ENCODE measurements around the gene PEX16.
A peak's percentile ranks its signal among the peaks of the same experiment; 100 is the strongest.
"Not testable (repeated sequence)": the region's sequence is repeated elsewhere in the genome, so short reads cannot be mapped to it uniquely, and the experiment has no call there.

The PEX16 gene

GRCh38 chr11:45917286-45917622, 423 bp downstream of the PEX16 start:
- DNase-seq, result no peak

DNA sequence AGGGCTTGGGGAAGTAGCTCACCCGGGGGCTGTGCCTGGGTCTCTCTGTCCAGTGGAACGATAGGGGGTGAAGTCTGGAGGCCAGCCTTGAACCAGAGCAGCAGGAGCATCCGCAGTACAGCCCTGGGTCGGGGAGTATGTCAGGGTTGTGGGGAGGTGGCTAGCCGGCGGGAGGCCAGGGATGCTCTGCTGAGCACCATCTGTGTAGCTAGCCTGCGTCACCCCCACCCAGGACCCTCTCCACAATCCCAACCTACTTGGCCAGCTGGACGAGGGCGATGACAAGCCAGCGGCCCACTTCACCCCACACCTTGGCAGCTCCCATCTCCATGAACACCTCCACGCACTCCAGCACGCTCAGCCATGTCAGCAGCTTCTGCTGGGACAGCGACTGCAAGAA, 2.2 kb downstream of the PEX16 start:
- no peak for DNase-seq

DNA sequence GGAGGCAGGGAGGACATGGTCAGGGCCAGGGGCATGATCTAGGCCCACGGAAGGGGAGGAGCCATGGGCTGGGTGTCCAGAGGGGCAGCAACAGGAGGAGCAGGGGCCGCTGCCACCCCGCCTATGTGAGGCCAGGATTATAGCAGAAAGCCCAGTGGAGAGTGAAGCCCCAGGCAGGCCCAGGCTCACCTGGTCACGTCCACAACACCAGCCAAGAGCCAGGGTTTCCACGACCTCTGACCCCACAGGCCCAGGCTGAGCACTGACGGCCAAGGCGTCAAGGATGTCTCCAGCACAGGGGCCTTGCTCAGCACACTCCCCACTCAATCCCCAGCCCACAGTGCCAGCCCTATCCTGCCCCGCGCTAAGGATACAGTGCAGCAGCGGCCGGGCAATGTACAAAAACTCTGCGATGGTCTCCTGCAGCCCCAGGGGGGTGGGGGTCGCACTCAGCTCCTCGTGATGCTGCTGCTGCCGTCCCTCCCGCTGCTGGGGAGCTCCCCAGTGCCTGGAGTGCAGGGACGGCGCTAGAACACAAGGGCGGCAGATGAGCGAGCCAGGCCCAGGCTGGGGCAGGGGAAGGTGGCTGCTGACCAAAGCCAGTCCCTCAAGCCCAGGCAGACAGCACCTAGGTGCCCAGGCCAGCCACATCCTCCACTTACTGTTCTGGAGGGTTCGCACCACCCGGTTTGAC, 3.6 kb downstream of the PEX16 start:
- DNase-seq, result no peak

DNA sequence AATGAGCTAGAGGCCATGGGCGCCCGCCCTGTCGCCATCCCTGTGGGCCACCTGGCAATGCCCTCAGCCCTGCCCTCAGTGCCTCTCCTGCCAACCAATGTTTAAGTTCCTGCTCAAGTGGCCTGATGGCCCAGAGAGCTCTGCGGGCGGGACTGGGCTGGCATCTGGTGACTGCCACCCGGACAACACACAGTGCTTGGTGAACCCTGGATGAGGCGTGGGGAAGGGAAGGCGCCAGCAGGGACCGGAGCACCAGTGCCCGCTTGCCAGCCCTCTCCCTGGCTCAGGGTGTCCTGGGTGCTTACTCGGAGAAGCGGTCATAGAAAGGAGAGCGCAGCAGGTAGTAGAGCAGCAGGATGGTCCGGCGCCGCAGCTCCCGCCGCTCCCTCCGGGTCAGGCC, 4.2 kb downstream of the PEX16 start:
- DNase-seq, result no peak

GRCh38 chr11:45910623-45911022, 7.1 kb downstream of the PEX16 start:
- no peak for DNase-seq

DNA sequence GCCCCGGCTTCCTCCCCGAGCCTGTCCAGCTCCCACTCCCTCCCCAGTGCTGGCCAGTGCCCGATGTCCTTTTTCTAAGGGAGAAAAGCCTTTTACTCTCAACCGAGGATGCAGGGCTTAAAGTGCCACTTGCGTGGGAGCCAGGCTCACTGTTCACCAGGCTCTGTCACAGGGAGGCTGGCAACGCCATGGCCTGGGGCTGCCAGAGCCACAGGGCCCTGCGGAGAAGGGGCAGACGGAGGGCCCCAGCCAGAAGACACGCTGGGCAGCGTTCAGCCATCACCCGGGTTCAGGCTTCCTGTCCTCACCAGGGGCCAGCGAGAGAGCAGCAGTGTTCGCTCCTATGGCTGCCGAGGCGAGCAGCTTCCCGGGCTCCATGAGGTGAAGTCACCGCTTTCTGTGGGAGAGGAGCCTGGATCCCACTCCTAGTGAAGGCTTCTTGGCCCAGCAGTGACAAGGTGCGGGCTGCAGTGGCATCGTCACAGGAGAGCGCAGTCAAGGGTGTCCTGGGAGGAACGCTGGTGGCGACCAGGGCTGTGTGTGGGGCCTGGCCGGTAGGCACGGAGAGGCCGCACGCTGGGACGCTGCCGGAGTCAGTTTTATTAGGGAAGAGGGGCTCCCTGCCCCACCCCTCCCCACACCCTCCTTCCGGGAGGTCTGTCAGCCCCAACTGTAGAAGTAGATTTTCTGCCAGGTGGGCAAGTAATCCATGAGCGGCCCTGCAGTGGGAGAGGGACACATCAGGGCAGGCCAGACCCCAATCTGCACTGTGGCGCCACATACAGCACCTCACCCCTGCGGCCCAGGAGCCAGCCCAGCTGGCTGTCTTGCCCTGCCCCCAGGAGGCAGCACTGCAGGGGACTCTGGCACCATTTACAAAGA, 7.8 kb downstream of the PEX16 start:
- no peak for DNase-seq

GRCh38 chr11:45907911-45908370, 9.7 kb downstream of the PEX16 start:
- DNase-seq, result no peak

- DNase-seq, result no peak
Measured at GRCh38 chr11:45906965-45907611, 10.6 kb downstream of the PEX16 start, which contains the start of gene FREY1. FREY1 (minus strand) TSS chr11:45907271; CDS start chr11:45907245, 26 bp downstream.

DNA sequence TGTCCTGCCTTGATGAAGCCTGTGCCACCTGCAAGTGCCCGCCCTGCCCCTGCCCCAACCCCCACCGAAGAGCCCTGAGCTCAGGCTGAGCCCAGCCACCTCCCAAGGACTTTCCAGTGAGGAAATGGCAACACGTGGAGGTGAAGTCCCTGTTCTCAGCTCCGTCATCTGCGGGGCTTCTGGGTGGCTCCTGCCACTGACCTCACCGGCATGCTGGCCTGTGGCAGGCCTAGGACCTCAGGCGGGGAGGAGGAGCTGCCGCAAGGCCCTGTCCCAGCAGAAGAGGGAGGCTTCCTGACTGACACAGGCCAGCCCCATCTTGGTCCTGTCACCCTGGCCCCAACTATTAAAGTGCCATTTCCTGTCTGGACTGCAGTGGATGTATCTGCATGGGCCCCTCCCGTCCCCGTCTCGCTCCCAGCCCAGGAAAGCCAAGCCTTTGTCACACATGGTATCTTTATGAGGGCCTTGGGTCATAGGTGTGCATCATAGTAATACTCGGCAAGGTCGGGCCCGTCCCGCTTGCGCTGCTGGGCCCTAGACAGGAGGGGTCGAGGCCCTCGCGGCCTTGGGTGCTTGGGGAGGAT, 11.5 kb downstream of the PEX16 start:
- DNase-seq, result no peak

- not testable (repeated sequence) for DNase-seq
Measured at GRCh38 chr11:45905576-45905975, 12.1 kb downstream of the PEX16 start.

DNA sequence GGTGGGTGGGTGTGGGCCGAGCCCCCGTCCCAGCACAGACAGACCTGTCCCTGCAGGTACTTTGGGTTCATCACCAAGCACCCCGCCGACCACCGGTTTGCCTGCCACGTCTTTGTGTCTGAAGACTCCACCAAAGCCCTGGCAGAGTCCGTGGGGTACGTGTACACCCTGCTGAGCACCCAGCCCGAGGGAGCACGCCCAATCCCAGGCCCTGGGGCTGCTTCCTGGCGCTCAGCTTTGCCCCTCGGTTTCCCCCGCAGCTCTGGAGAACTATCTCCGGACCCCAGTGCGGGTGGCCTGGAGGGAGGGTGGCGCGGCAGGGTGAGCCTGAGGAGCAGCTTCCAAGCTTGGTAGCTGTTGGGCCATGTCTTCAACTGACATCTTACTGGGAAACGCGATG, 12.6 kb downstream of the PEX16 start:
- DNase-seq, result no peak

DNA sequence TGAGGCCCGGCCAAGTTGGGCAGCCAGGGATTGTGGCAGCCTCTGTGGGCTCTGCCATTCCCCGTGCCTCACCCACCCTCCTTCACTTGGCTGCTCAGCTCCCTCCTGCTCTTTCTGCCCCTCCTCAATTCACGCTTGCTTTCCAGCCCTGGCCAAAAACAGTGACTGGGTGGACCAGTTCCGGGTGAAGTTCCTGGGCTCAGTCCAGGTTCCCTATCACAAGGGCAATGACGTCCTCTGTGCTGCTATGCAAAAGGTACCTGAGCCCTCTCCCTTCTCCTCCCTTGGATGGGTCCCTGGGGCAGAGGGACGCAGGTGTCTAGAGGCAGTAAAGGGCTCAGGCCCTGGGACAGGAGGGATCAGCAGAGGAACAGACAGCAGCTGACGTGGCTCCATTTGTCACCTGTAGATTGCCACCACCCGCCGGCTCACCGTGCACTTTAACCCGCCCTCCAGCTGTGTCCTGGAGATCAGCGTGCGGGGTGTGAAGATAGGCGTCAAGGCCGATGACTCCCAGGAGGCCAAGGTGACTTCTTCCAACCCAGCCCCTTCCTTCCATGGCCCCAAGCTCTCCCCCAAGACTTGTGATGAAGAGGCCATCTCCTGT, 13.3 kb downstream of the PEX16 start:
- no peak for DNase-seq

DNA sequence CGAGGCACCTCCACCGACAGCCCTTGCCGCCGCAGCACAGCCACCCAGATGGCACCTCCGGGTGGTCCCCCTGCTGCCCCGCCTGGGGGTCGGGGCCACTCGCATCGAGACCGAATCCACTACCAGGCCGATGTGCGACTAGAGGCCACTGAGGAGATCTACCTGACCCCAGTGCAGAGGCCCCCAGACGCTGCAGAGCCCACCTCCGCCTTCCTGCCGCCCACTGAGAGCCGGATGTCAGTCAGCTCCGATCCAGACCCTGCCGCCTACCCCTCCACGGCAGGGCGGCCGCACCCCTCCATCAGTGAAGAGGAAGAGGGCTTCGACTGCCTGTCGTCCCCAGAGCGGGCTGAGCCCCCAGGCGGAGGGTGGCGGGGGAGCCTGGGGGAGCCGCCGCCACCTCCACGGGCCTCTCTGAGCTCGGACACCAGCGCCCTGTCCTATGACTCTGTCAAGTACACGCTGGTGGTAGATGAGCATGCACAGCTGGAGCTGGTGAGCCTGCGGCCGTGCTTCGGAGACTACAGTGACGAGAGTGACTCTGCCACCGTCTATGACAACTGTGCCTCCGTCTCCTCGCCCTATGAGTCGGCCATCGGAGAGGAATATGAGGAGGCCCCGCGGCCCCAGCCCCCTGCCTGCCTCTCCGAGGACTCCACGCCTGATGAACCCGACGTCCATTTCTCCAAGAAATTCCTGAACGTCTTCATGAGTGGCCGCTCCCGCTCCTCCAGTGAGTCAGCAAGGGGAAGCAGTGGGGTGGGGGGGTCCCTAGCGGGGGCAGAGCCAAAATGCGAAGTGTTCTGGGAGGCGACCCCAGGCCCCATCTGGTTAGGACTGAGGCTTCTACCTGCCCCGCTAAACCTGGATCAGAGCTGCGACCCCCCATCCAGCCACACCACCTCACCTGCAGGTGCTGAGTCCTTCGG, 15.0 kb downstream of the PEX16 start:
- DNase-seq, result no peak

- no peak for DNase-seq
Measured at GRCh38 chr11:45901626-45902025, 16.1 kb downstream of the PEX16 start.

- DNase-seq, result no peak
Measured at GRCh38 chr11:45900916-45901617, 16.6 kb downstream of the PEX16 start.

GRCh38 chr11:45900175-45900800, 17.4 kb downstream of the PEX16 start:
- DNase-seq, result not testable (repeated sequence)

GRCh38 chr11:45899448-45900174, 18.1 kb downstream of the PEX16 start:
- peak; percentile 29 for DNase-seq

- DNase-seq, result no peak
Measured at GRCh38 chr11:45899086-45899447, 18.6 kb downstream of the PEX16 start.

DNA sequence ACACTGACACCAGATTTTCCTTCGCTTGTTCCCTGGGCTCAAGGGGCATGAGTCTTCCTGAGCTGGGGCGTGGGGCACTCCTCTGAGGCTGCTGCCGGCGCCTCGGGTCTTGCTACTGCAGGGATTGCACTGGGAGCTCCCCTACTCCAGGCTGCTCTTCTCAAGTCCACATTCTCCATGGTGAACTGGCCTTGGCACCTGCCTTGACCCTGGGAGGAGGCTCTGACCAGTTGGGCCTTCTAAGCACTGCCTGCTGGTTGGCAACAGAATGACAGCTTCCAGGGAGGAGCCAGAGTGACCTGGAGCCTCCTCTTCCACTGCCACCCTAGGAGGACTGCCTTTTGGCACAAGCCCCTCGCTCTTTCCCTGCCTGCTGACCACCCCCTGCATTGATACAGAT, 20.1 kb downstream of the PEX16 start:
- DNase-seq, result no peak

GRCh38 chr11:45896422-45896984, 21.2 kb downstream of the PEX16 start:
- no peak for DNase-seq

All from activated CD4-positive, alpha-beta T cell treated with anti-CD3 and anti-CD28 coated beads for 1 hour (primary cell).